SIG-M5 treated with dmso at 0.1 percent for 504 hours (cell line): ENCODE results near the gene EPS15.

ENCODE experiments used
- DNase-seq: peaks from one replicate; lab custom pipeline; 2025; ENCODE audit not compliant: unreplicated experiment; lab: John Stamatoyannopoulos, UW

The EPS15 gene

GRCh38 chr1:51322417-51323101, 196.5 kb downstream of the EPS15 start:
- no peak for DNase-seq

DNA sequence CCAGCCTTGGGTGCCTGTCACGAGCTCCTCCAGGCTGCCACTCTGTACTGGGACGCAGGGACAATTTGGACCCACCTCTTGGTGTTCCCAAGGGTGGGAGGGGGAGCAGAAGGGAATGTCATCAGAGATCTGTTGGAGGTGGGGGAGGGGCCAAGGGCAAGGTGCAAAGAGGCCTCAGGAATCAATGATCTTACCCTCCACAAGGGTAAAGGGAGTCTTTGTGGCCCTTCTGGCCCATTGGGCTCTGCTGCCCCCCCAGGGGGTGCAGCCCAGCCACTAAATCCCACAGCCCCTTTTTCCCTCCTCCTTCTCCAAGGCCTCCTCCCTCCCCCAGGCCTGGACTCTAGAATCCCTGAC, 197.2 kb downstream of the EPS15 start:
- no peak for DNase-seq

GRCh38 chr1:51320967-51321923, 197.8 kb downstream of the EPS15 start:
- DNase-seq: no peak

GRCh38 chr1:51317798-51318197, 201.3 kb downstream of the EPS15 start:
- DNase-seq: no peak

DNA sequence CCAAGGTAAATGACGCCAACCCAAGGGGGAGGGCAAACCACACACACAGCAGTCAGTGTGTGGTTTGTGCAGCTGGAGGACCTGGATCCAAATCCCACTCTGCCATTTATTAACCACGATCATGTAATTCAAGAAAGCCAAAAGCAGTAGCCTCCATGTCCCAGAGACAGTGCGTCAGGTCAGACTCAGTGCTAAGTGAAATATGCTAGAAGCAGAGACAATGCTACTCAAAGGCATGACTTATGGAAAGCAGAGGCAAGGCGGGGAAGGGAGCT, 202.3 kb downstream of the EPS15 start:
- no peak for DNase-seq

DNA sequence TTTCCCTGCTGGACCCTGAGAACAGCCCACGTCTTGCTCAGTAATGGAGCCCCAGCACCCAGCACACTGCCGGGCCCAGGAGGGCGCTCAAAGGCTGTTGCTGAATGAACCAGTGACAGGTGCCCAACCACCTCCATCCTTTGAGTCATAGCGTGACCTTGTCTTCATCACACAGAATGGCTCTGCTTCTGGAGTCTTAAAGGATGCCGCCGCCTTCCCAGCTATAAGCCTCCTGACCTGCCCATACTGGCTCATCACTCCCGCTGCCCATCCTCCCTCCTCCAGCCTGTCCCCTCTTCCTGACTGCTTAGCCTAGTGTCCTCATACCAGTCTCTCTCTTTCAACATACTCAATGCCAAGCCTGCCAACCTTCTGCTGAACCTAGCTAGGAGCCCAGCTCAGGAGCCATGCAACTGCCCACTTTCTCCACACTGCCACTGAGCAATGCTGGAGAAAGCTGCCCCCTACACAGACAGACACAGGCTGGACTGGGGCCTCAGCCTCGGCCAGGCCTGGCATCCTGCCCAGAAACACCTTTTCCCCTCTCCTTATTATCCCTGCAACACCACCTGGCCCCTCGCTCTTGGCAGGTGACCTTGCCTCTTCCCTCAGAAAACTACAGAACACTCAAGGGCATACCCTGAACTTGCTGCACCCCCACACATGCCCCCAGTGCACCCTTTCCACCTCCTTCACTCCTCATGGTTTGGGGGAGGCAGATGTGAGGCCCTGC, 202.8 kb downstream of the EPS15 start:
- DNase-seq: no peak

GRCh38 chr1:51314974-51315373, 204.1 kb downstream of the EPS15 start:
- no peak for DNase-seq

DNA sequence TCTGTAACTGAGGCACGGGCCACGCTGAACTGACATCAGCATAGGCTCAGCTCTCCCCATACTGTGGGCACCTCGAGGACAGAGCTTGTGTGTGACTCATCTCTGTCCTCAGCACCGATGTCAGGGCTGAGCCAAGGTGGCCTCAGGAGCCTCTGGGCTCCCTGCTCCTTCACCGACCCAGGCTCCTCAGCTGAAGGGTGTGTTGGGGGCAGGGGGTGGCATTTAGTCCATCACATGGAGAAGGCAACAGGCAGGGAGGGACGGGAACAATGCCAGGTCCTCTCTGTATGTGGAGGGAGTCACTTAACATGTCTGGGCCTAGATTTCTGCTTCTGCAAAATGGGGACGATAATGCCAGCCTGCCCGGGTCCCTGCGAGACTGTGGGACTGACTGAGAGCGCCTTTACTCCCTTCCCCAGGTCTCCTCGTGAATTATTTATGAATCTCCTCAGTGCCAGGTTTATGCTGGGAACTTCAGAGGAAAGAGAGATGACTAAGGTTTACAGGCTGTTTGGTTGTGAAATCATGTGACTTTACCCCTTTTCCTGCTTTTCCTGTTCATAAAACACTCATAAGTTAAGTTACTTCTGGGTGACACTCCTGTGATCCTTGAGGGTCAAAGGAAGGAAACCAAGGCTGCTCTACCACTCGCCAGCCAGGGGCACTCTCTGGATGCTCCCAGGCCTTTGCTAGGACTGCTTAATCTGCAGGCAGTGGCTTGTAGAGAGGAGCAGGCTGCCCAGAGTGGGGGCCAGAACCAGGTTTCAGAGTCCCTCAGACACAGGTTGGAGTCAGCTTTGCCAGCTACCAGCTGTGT, 204.9 kb downstream of the EPS15 start:
- DNase-seq: peak; percentile 29

DNA sequence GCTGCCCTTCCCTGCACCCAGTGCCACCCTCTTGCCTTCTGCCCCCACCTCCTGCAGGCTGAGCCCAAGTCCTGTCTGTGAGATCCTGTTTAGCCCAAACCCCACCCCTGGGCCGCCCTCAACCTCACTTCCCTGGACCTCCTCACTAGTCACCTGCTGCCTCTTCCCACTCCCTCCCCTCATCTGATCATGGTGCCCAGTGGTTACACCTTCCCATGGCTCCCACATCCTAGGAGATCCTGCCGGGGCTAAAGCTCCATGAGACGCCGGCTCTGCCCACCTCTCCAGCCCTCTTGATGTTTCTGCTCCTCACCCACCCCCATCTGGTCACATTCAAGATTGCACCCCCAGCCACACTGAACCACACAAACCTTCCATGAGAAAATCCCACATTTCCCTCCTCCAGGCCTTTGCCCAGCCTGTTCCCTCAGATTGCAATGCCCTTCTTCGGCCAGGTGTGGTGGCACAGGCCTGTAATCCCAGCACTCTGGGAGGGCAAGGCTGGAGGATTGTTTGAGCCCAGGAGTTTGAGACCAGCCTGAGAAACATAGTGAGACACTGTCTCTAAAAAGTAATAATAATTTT, 205.7 kb downstream of the EPS15 start:
- DNase-seq: no peak

DNA sequence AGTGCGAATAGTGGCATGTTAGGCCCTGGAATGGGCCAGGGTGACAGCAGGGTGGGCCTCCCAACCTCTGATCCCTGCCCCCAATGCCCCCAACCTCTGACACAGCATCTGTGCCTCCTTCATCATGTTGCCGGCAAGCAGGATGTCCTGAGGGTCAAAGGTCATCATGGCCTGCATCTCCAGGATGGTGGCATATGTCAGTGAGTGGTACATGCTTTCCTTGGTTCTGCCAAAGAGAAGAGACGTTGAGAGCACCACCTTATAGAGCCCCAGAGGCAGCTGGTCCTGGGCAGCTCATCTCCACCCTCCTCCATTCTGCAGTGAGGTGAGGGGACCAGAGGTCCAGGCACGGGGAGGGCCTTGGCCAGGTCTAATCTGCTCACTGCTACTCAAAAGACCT, 206.3 kb downstream of the EPS15 start:
- no peak for DNase-seq

- no peak for DNase-seq
These were observed 207.2 kb downstream of the EPS15 start for GRCh38 chr1:51311826-51312225.

DNA sequence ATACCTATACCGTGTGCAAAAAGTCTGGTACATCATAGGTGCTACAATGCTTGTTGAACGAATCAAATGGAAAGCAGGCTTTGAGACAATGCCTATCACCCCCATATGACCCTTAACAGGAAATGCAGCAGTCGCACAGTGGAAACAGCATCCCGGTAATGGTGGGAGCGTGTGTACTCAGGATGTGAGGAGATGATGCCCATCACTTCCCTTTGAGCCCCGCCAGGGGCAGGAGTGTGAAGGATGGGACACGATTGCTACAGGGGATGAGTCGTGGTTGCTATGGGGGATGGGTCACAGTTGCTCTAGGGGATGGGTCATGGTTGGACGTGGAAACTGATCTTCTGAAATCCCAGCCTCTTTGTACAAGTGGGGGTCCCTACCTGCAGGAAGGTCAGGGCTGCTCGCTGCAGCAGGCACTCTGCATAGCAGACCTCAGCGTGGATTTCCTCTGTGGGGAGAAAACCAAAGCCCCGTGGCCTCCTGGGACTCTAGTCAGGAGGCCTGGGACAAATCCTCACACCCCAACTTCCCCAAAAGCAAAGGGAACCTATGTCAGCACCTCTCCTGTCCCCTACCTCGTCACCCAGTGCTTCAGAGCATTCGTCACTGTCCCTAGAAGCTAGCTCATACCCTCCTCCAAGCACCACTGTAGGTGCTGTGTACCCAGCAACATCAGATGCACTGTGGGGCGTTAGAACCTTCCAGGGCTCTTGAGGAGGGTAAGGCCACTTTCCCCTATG, 208.0 kb downstream of the EPS15 start:
- no peak for DNase-seq

DNA sequence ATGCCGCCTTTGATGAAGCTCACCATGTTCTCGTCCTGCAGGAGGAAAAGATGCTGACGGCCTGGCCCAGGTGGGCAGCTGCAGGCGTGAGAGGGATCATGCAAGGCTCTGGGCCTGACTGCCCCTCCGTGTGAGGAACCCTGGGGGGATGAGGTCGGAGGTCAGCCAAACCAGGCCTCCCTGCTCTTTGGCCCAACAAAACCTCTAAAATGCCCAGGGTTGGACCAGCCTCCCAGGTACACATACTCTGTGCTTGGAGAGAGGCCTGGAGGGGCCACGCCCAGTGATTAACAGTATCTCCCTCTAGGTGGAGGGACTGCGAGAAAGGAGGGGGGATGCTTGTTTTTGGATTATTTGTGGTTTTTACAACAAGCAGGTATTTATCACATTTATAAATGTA, 209.8 kb downstream of the EPS15 start:
- DNase-seq: no peak

DNA sequence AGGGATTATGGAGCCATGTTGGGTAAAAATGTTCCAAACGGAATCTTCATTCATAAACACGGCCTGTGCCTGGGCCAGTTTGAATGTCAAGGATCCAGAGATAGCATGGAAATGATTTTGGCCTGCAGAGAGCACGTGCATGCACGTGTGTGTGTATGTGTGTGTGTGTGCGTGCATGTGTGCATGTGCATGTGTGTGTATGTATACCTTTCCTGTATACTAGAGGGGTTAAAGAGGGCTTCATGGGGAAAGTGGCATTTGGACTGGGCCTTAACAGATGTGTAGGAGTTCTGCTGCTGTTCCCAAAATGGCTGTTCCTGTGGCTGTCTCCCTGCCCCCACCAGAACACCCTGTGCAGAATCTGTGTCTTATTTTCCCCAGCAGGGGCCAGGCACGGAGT, 210.4 kb downstream of the EPS15 start:
- DNase-seq: no peak

GRCh38 chr1:51306950-51307349, 212.1 kb downstream of the EPS15 start:
- no peak for DNase-seq

DNA sequence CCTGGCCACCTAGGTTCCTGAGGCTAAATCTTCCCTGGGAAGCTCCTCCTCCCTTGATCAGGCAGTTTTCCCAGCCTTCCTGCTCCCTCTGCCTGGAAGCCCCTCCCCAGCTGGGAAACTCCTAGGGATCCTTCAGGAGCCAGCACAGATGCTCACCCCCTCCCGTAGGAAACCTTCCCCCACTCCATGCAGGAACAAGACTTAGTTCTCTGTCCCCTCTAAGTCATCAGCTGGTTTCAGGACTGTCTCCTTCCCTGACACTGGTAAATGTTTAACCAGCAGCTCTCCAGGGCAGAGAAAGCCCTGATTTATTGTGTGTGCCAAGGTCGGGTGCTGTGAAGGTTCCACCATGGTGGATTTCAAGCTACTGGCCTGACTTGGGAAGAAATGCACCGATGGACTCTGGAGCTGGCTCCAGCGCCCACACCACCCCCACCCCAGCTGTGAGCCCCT, 213.7 kb downstream of the EPS15 start:
- DNase-seq: no peak

DNA sequence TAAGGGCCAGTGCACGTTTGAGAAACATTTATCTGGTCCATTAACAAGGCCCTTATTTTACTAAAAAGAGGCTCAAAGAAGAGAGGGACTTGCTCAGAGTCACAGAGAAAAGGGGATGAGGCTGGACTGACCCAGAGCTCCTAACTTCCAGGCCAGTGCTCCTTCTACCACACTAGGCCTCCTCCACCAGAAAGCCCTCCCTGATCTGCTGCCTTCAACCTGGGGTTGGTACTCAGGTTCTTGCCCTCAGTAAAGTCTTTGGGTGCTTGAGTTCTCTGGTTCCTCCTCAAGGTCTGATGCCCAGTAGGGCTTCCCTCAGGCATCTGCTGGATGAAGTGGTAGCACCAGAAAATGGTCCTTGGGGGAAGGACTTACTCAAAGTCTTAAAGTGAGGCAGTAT, 214.7 kb downstream of the EPS15 start:
- no peak for DNase-seq
